Gastrocnemius medialis (tissue), 4 donors: Measurements from ENCODE around the gene TBP.

Experiments
- POLR2A ChIP-seq, 2 donors: fragments of 450-650 bp; IDR thresholded peaks; one replicate each; pipeline ENCODE4 v1.6.1; 2017; ENCODE audit warnings: antibody characterized with exemption in 2 of 2, mild to moderate bottlenecking in 2 of 2, moderate library complexity in 2 of 2
- TF ChIP-seq, protein P1 (sequence below), 5 experiments: fragments of 450-650 bp in 3 of 5; fragments of 200-600 bp in 2 of 5; sonication (generic) in 2 of 5; IDR thresholded peaks in 4 of 5; conservative IDR thresholded peaks in 1 of 5; 1 replicate in 4 of 5; 2 replicates in 1 of 5; pipeline ENCODE4 v1.5.1; 2016 to 2019; ENCODE audit warnings: antibody characterized with exemption in 5 of 5, mild to moderate bottlenecking in 3 of 5, moderate library complexity in 3 of 5

DNA sequence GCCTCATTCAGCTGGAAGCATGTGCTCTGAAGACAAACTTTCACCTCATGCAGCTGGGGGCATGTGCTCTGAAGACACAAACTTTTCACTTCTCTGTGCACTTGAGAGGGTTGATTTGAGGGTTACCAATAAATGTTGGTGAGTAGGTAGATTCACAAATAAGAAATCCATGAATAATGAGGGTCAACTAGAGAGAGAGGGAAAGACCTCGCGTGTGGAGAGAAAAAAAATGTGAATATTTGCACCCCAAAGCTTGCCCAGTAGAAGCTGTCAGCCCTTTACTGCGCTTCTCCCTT is 44.5 kb upstream of the TBP start:
- TF ChIP-seq, protein P1, sequence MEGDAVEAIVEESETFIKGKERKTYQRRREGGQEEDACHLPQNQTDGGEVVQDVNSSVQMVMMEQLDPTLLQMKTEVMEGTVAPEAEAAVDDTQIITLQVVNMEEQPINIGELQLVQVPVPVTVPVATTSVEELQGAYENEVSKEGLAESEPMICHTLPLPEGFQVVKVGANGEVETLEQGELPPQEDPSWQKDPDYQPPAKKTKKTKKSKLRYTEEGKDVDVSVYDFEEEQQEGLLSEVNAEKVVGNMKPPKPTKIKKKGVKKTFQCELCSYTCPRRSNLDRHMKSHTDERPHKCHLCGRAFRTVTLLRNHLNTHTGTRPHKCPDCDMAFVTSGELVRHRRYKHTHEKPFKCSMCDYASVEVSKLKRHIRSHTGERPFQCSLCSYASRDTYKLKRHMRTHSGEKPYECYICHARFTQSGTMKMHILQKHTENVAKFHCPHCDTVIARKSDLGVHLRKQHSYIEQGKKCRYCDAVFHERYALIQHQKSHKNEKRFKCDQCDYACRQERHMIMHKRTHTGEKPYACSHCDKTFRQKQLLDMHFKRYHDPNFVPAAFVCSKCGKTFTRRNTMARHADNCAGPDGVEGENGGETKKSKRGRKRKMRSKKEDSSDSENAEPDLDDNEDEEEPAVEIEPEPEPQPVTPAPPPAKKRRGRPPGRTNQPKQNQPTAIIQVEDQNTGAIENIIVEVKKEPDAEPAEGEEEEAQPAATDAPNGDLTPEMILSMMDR (IDR thresholded peaks at IDR 0.05 in 4 of 5, conservative IDR thresholded peaks at IDR 0.05 in 1 of 5), result no peak
- no peak for TF ChIP-seq POLR2A (IDR thresholded peaks at IDR 0.05)
